A549 (cell line): Measurements from ENCODE around the gene HLCS. TPM values are rescaled to one million over a fixed set of nuclear protein-coding genes. Genes with fewer than 3 reads are reported as not detected.

Experiments
- ATAC-seq, 2 experiments: fragments of 200-7000 bp in 1 of 2; fragments of >200 bp in 1 of 2; cut with Nextera tagmentation in 1 of 2; cut with Tn5 transposase in 1 of 2; 3 replicates each; pipeline versions ENCODE4 v1.8.0 to v1.9.1; 2018 to 2020; ENCODE audit warnings: mild to moderate bottlenecking in 1 of 2, moderate library complexity in 1 of 2
- CTCF ChIA-PET: fragments of 300-600 bp; sonication (Branson Sonifier 250); formaldehyde crosslinking; extraction: SDS; loops from one replicate; lab custom pipeline; 2021; ENCODE audit warnings: antibody characterized with exemption, inconsistent platforms; lab: Yijun Ruan, JAX
- POLR2A ChIA-PET: fragments of 350-600 bp; formaldehyde crosslinking; extraction: SDS; loops from one replicate; lab custom pipeline; 2021; ENCODE audit warnings: antibody characterized with exemption, inconsistent platforms; lab: Yijun Ruan, JAX
- DNase-seq, 2 experiments: peaks; one replicate each; pipeline versions ENCODE4 v3.0.0 to v3.0.0-alpha.2; 2011 to 2016; ENCODE audit warnings: low read depth in 1 of 2, low spot score in 1 of 2
- FAIRE-seq: peaks from 2 replicates; lab custom pipeline; 2011; peaks lifted over from hg19 to GRCh38; lab: Jason Lieb, UNC
- H3K27ac ChIP-seq, 2 experiments: fragments of >200 bp; sonication (Bioruptor Twin); formaldehyde crosslinking; 3 replicates each; pipeline ENCODE4 v1.5.1; 2016 to 2017
- H3K4me1 ChIP-seq: fragments of >200 bp; sonication (Bioruptor Twin); formaldehyde crosslinking; 3 replicates; pipeline ENCODE4 v1.6.1; 2016
- H3K4me2 ChIP-seq: fragments of >200 bp; sonication (Bioruptor Twin); formaldehyde crosslinking; 3 replicates; pipeline ENCODE4 v1.6.1; 2016
- H3K4me3 ChIP-seq: fragments of >200 bp; sonication (Bioruptor Twin); formaldehyde crosslinking; 3 replicates; pipeline ENCODE4 v1.5.1; 2016
- H3K9me3 ChIP-seq: fragments of >200 bp; sonication (Bioruptor Twin); formaldehyde crosslinking; 3 replicates; pipeline ENCODE4 v1.6.1; 2016
- BHLHE40 ChIP-seq: IDR thresholded peaks from 2 replicates; pipeline ENCODE4 v1.6.1; 2012; ENCODE audit warnings: low read depth, low read length, inconsistent platforms
- CHD4 ChIP-seq: fragments of 200-600 bp; sonication (generic); IDR thresholded peaks from 2 replicates; pipeline ENCODE4 v1.6.1; 2016; ENCODE audit warnings: antibody characterized with exemption, mild to moderate bottlenecking, borderline replicate concordance
- EHMT2 ChIP-seq: fragments of 200-600 bp; sonication (generic); IDR thresholded peaks from 2 replicates; pipeline ENCODE4 v1.6.1; 2016; ENCODE audit warnings: antibody characterized with exemption, low read depth, mild to moderate bottlenecking, moderate library complexity
- FOSL2 ChIP-seq, 2 experiments: fragments of 450-650 bp in 1 of 2; fragments of >200 bp in 1 of 2; sonication (Bioruptor Twin) in 1 of 2; formaldehyde crosslinking; IDR thresholded peaks; 2 replicates each; pipeline versions ENCODE4 v1.5.0 to v1.6.1; 2016 to 2020; ENCODE audit warnings: mild to moderate bottlenecking in 1 of 2, moderate library complexity in 1 of 2
- HDAC2 ChIP-seq: fragments of 200-600 bp; sonication (generic); IDR thresholded peaks from 2 replicates; pipeline ENCODE4 v1.6.1; 2016
- HEYL ChIP-seq: fragments of 250-450 bp; sonication (Bioruptor Pico); IDR thresholded peaks from 2 replicates; pipeline ENCODE4 v1.8.0; 2021; ENCODE audit warnings: mild to moderate bottlenecking, moderate library complexity
- HOXA7 ChIP-seq: fragments of 250-450 bp; sonication (Bioruptor Pico); IDR thresholded peaks from 2 replicates; pipeline ENCODE4 v1.5.0; 2020; ENCODE audit warnings: mild to moderate bottlenecking, moderate library complexity
- HOXB13 ChIP-seq: fragments of 250-450 bp; sonication (Bioruptor Pico); IDR thresholded peaks from 2 replicates; pipeline ENCODE4 v1.5.0; 2020; ENCODE audit warnings: low read depth, mild to moderate bottlenecking, moderate library complexity
- HOXB5 ChIP-seq: fragments of 250-450 bp; sonication (Bioruptor Pico); IDR thresholded peaks from 2 replicates; pipeline ENCODE4 v1.5.0; 2020; ENCODE audit warnings: mild to moderate bottlenecking, moderate library complexity
- JUN ChIP-seq, 2 experiments: fragments of >200 bp; sonication (Bioruptor Twin); formaldehyde crosslinking; IDR thresholded peaks; 2 replicates in 1 of 2; 3 replicates in 1 of 2; pipeline ENCODE4 v1.6.1; 2016 to 2017
- JUNB ChIP-seq: fragments of >200 bp; sonication (Bioruptor Twin); formaldehyde crosslinking; IDR thresholded peaks from 2 replicates; pipeline ENCODE4 v1.6.1; 2016
- KDM1A ChIP-seq: fragments of 200-600 bp; sonication (generic); IDR thresholded peaks from 2 replicates; pipeline ENCODE4 v1.6.1; 2016; ENCODE audit warnings: low read depth, mild to moderate bottlenecking
- KDM5A ChIP-seq: fragments of 200-600 bp; sonication (generic); IDR thresholded peaks from 2 replicates; pipeline ENCODE4 v1.6.1; 2016; ENCODE audit warnings: antibody characterized with exemption, mild to moderate bottlenecking
- MAFK ChIP-seq: fragments of 450-650 bp; IDR thresholded peaks from 2 replicates; pipeline ENCODE4 v1.6.1; 2014; ENCODE audit not compliant: partially characterized antibody
- MYC ChIP-seq: IDR thresholded peaks from 2 replicates; pipeline ENCODE4 v1.6.1; 2012; ENCODE audit warnings: mild to moderate bottlenecking, inconsistent platforms, low read length, improper control_type of control experiment, borderline replicate concordance
- NFE2L2 ChIP-seq: fragments of 150-350 bp; conservative IDR thresholded peaks from 2 replicates; pipeline ENCODE4 v1.6.1; 2014; ENCODE audit warnings: low read length
- NPAS2 ChIP-seq: fragments of 250-450 bp; sonication (Bioruptor Pico); IDR thresholded peaks from 2 replicates; pipeline ENCODE4 v1.8.0; 2022; ENCODE audit warnings: mild to moderate bottlenecking, moderate library complexity, borderline replicate concordance
- PHF8 ChIP-seq: fragments of 200-600 bp; sonication (generic); IDR thresholded peaks from 2 replicates; pipeline ENCODE4 v1.6.1; 2016; ENCODE audit warnings: low read depth, mild to moderate bottlenecking, antibody characterized with exemption, moderate library complexity, borderline replicate concordance
- POLR2AphosphoS2 ChIP-seq: conservative IDR thresholded peaks from 2 replicates; pipeline ENCODE4 v1.6.1; 2012; ENCODE audit warnings: low read length, improper control_type of control experiment, inconsistent platforms
- RAD21 ChIP-seq, 2 experiments: fragments of >200 bp in 1 of 2; sonication (Bioruptor Twin) in 1 of 2; formaldehyde crosslinking in 1 of 2; IDR thresholded peaks in 1 of 2; conservative IDR thresholded peaks in 1 of 2; 2 replicates in 1 of 2; 3 replicates in 1 of 2; pipeline ENCODE4 v1.6.1; 2012 to 2018; ENCODE audit warnings: inconsistent platforms in 1 of 2
- RARB ChIP-seq: fragments of 250-450 bp; sonication (Bioruptor Pico); IDR thresholded peaks from 2 replicates; pipeline ENCODE4 v1.8.0; 2021; ENCODE audit warnings: mild to moderate bottlenecking, moderate library complexity
- RCOR1 ChIP-seq: fragments of 150-350 bp; IDR thresholded peaks from 2 replicates; pipeline ENCODE4 v1.6.1; 2014; ENCODE audit warnings: antibody characterized with exemption, low read length, low read depth
- RFX5 ChIP-seq: fragments of 450-650 bp; IDR thresholded peaks from 2 replicates; pipeline ENCODE4 v1.7.1; 2014; ENCODE audit warnings: antibody characterized with exemption, mild to moderate bottlenecking, moderate library complexity
- TFCP2L1 ChIP-seq: fragments of 250-450 bp; sonication (Bioruptor Pico); IDR thresholded peaks from 2 replicates; pipeline ENCODE4 v1.5.0; 2021; ENCODE audit warnings: mild to moderate bottlenecking
- ZC3H11A ChIP-seq: fragments of 450-650 bp; IDR thresholded peaks from 2 replicates; pipeline ENCODE4 v1.6.1; 2014; ENCODE audit warnings: antibody characterized with exemption, mild to moderate bottlenecking
- ZFP36 ChIP-seq: fragments of 450-650 bp; IDR thresholded peaks from 2 replicates; pipeline ENCODE4 v1.6.1; 2014; ENCODE audit warnings: borderline replicate concordance; ENCODE audit not compliant: partially characterized antibody
- WGBS: methylation state at CpG from one replicate; pipeline ENCODE4 v1.1.6; 2017; ENCODE audit errors: missing lambda C conversion rate; 5-methylcytosine and 5-hydroxymethylcytosine counted together
- polyA plus RNA-seq, 4 experiments: library from polyadenylated mRNA; depleted of rRNA in 3 of 4; stranded (reverse); fragments of >200 nt; fragmentation: RNase III in 1 of 4; extraction: RNeasy Plus Mini Kit Qiagen cat#74134 plus additional on column Dnase treatment in 1 of 4; gene quantifications; 2 replicates in 3 of 4; 3 replicates in 1 of 4; pipeline ENCODE4 v1.2.3, GENCODE V29; 2011 to 2017
- TF ChIP-seq, protein P1 (sequence below): fragments of 200-600 bp; sonication (generic); IDR thresholded peaks from 2 replicates; pipeline ENCODE4 v1.6.1; 2016; ENCODE audit warnings: antibody characterized with exemption, mild to moderate bottlenecking, moderate library complexity
- TF ChIP-seq, protein P2 (sequence below): fragments of >200 bp; sonication (Bioruptor Twin); formaldehyde crosslinking; IDR thresholded peaks from 2 replicates; pipeline ENCODE4 v1.6.1; 2016
- TF ChIP-seq, protein P3 (sequence below): fragments of 450-650 bp; IDR thresholded peaks from 2 replicates; pipeline ENCODE4 v1.6.1; 2014; ENCODE audit warnings: antibody characterized with exemption

Gene HLCS
- polyA plus RNA-seq, 2 of the 4 experiments (the other 2 are of a cell fraction), result 8.4 to 24.3 TPM

DNA sequence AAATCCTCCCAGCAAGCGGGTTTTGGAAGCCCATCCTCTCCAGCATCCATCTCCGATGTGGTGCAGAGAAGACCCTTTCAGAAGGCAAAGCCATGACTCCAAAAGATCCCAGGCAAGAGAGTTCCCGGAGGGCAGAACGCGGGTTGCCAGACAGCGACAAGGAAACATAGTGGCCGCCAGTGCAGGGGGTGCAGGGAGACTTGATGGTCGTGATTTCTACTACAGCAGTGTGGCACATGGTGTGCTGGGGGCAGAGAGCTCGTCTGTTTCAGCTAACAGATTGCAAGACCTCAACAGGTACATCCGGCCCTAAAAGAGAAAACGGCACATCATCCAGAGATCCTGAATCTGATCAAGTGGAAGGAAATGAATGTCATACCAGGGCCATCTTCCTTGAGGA is 74.3 kb downstream of the HLCS start (continued):
- TF ChIP-seq TFCP2L1 (CRISPR knock-in tag), result no peak
- TF ChIP-seq, protein P1, sequence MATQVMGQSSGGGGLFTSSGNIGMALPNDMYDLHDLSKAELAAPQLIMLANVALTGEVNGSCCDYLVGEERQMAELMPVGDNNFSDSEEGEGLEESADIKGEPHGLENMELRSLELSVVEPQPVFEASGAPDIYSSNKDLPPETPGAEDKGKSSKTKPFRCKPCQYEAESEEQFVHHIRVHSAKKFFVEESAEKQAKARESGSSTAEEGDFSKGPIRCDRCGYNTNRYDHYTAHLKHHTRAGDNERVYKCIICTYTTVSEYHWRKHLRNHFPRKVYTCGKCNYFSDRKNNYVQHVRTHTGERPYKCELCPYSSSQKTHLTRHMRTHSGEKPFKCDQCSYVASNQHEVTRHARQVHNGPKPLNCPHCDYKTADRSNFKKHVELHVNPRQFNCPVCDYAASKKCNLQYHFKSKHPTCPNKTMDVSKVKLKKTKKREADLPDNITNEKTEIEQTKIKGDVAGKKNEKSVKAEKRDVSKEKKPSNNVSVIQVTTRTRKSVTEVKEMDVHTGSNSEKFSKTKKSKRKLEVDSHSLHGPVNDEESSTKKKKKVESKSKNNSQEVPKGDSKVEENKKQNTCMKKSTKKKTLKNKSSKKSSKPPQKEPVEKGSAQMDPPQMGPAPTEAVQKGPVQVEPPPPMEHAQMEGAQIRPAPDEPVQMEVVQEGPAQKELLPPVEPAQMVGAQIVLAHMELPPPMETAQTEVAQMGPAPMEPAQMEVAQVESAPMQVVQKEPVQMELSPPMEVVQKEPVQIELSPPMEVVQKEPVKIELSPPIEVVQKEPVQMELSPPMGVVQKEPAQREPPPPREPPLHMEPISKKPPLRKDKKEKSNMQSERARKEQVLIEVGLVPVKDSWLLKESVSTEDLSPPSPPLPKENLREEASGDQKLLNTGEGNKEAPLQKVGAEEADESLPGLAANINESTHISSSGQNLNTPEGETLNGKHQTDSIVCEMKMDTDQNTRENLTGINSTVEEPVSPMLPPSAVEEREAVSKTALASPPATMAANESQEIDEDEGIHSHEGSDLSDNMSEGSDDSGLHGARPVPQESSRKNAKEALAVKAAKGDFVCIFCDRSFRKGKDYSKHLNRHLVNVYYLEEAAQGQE, result no peak

DNA sequence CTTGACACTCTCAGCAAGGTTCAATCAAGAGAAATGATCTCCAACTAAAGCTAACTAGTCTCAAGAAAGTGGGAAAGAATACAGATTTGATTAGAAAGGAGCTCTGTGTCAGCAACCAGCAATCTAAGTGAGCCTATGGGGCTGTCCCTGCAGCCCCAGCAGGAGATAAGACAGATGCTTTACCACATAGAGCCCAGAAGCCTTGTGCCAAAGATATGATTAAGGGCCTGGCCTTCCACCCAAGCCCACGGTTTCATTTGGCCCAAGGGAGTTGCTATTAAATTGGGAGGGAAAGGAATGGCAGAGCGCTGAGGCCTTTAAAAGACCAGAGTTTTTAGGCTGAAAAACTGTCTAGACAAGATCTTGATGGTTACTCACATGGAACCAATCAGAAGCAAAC is 74.8 kb downstream of the HLCS start:
- ChIA-PET POLR2A (interaction anchor here (0.6 to 0.7 kb wide), 2 partner anchors 16 to 462 kb away, joined by 3 read pairs; no protein-coding TSS in a partner anchor), CTCF (no interaction called here)
- no peak for ATAC-seq
- DNase-seq, result no peak
- TF ChIP-seq POLR2AphosphoS2 (no peak), HOXB5 (CRISPR knock-in tag) (no peak), KDM5A (no peak), KDM1A (no peak), EHMT2 (no peak), MAFK (no peak), HDAC2 (no peak), RAD21 (conservative IDR thresholded peaks at IDR 0.05 in 1 of 2, IDR thresholded peaks at IDR 0.05 in 1 of 2) (no peak), ZFP36 (no peak), ZC3H11A (no peak), FOSL2 (IDR thresholded peaks at IDR 0.05) (no peak), FOSL2 (CRISPR knock-in tag; IDR thresholded peaks at IDR 0.05) (no peak), HEYL (CRISPR knock-in tag) (no peak), BHLHE40 (no peak), RCOR1 (no peak), NFE2L2 (no peak)
- TF ChIP-seq, protein P2, sequence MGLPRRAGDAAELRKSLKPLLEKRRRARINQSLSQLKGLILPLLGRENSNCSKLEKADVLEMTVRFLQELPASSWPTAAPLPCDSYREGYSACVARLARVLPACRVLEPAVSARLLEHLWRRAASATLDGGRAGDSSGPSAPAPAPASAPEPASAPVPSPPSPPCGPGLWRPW, result no peak
- TF ChIP-seq, protein P1, result no peak
- no peaks in the 10 kb centered on the region for H3K4me1 ChIP-seq
- H3K9me3 ChIP-seq, result no peaks in the 10 kb centered on the region
- H3K27ac ChIP-seq, result peak overlapping the region in 1 of 2 experiments; percentile 43; a peak in 3 of 6 replicates
- H3K4me2 ChIP-seq, result no peak overlapping the region
- FAIRE-seq, result no peak
- 95% methylated on average over 2 of the region's 2 CpGs for WGBS
- no peak overlapping the region for H3K4me3 ChIP-seq

DNA sequence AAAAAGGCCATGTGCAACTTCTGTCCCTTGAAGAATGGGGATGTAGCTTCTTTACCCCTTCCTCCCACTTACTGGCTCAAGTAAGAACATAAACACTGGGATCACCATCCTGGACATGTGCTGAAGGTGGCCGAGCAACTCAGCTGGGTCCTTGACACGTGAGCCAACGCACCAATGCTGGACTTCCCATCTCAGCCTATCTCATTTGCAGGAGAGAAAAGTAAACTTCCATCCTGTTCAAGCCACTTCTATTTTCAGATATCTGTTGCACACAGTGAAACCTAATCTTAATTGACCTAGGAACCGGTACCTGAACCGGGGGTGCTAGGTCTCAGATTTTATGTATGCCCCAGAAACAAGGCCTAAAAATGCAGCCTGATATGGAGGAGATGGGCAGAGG is 75.3 kb downstream of the HLCS start:
- no peaks in the 10 kb centered on the region for H3K9me3 ChIP-seq
- no peaks in the 10 kb centered on the region for H3K4me1 ChIP-seq
- DNase-seq, result no peak
- CTCF ChIA-PET, result no interaction called here
- no peak overlapping the region for H3K4me3 ChIP-seq
- H3K4me2 ChIP-seq, result no peak overlapping the region
- H3K27ac ChIP-seq, result peak overlapping the region in 1 of 2 experiments; percentile 43; a peak in 3 of 6 replicates
- FAIRE-seq, result no peak
- POLR2A ChIA-PET, result no interaction called here
- no peak for ATAC-seq
- WGBS, result 98% methylated on average over 5 of the region's 5 CpGs
- TF ChIP-seq CHD4 (no peak), HOXB13 (CRISPR knock-in tag) (no peak), FOSL2 (IDR thresholded peaks at IDR 0.05) (no peak), FOSL2 (CRISPR knock-in tag; IDR thresholded peaks at IDR 0.05) (no peak), MYC (no peak), JUN (IDR thresholded peaks at IDR 0.05) (no peak), RARB (CRISPR knock-in tag) (no peak), EHMT2 (no peak), HOXA7 (CRISPR knock-in tag) (no peak), PHF8 (no peak), JUNB (no peak), NPAS2 (no peak), RFX5 (no peak), KDM5A (no peak)
- TF ChIP-seq, protein P3, sequence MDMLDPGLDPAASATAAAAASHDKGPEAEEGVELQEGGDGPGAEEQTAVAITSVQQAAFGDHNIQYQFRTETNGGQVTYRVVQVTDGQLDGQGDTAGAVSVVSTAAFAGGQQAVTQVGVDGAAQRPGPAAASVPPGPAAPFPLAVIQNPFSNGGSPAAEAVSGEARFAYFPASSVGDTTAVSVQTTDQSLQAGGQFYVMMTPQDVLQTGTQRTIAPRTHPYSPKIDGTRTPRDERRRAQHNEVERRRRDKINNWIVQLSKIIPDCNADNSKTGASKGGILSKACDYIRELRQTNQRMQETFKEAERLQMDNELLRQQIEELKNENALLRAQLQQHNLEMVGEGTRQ, result no peak
